Activated CD8-positive, alpha-beta memory T cell treated with anti-CD3 and anti-CD28 coated beads, Interleukin-2, amount 50 U/mL, for 24 hours (primary cell): ENCODE measurements around the gene CCBE1.

Experiments used
- DNase-seq: peaks from one replicate; pipeline ENCODE4 v3.0.0-alpha.2; 2020; ENCODE audit errors: extremely low read depth

The CCBE1 gene

GRCh38 chr18:59454909-59455727 lies 242.1 kb downstream of the CCBE1 start:
- no peak for DNase-seq

- DNase-seq = no peak
Observed at GRCh38 chr18:59453468-59453961, 243.7 kb downstream of the CCBE1 start.

- no peak for DNase-seq
Observed at GRCh38 chr18:59451963-59452362, 245.3 kb downstream of the CCBE1 start.

- no peak for DNase-seq
Observed at GRCh38 chr18:59451073-59451472, 246.2 kb downstream of the CCBE1 start.

- DNase-seq = no peak
Observed at GRCh38 chr18:59448546-59448945, 248.7 kb downstream of the CCBE1 start.

GRCh38 chr18:59446012-59446411 lies 251.2 kb downstream of the CCBE1 start:
- no peak for DNase-seq

GRCh38 chr18:59437851-59438569 lies 259.2 kb downstream of the CCBE1 start:
- no peak for DNase-seq

- DNase-seq = no peak
Observed at GRCh38 chr18:59432803-59433597, 264.2 kb downstream of the CCBE1 start.

- no peak for DNase-seq
Observed at GRCh38 chr18:59431131-59431530, 266.1 kb downstream of the CCBE1 start.

- DNase-seq = no peak
Observed at GRCh38 chr18:59429608-59430007, 267.6 kb downstream of the CCBE1 start.

- no peak for DNase-seq
Observed at GRCh38 chr18:59428018-59428417, 269.2 kb downstream of the CCBE1 start.

- no peak for DNase-seq
Observed at GRCh38 chr18:59426855-59427254, 270.4 kb downstream of the CCBE1 start.

- no peak for DNase-seq
Observed at GRCh38 chr18:59423259-59423658, 274.0 kb downstream of the CCBE1 start.

- DNase-seq = no peak
Observed at GRCh38 chr18:59420244-59420643, 277.0 kb downstream of the CCBE1 start.

GRCh38 chr18:59419386-59419785 lies 277.8 kb downstream of the CCBE1 start:
- DNase-seq = no peak

GRCh38 chr18:59416818-59417217 lies 280.4 kb downstream of the CCBE1 start:
- DNase-seq = no peak

- DNase-seq = no peak
Observed at GRCh38 chr18:59414111-59414653, 283.0 kb downstream of the CCBE1 start.

GRCh38 chr18:59402432-59403090 lies 294.7 kb downstream of the CCBE1 start:
- DNase-seq = peak; percentile 40

GRCh38 chr18:59400407-59400806 lies 296.8 kb downstream of the CCBE1 start:
- DNase-seq = no peak

- no peak for DNase-seq
Observed at GRCh38 chr18:59395226-59396175, 301.7 kb downstream of the CCBE1 start.
